Esophagus muscularis mucosa (tissue), 4 donors: Measurements from ENCODE around the gene CCDC201. TPM values are rescaled to one million over a fixed set of nuclear protein-coding genes. Genes with fewer than 3 reads are reported as not detected.
A peak's percentile ranks its signal among the peaks of the same experiment; 100 is the strongest.

Experiments used
- DNase-seq: peaks from one replicate; pipeline ENCODE4 v3.0.0-alpha.2; 2017; ENCODE audit errors: extremely low spot score
- H3K27ac ChIP-seq, 4 donors: fragments of 200-600 bp; sonication (generic); replicated peaks in 1 of 4; 1 replicate in 3 of 4; 2 replicates in 1 of 4; pipeline ENCODE4 v1.5.1; 2016 to 2019; ENCODE audit warnings: mild to moderate bottlenecking in 1 of 4
- H3K27me3 ChIP-seq, 4 donors: fragments of 200-600 bp; sonication (generic); one replicate each; pipeline versions ENCODE4 v1.5.1 to v1.6.0; 2016 to 2019
- H3K36me3 ChIP-seq, 4 donors: fragments of 200-600 bp; sonication (generic); one replicate each; pipeline ENCODE4 v1.5.1; 2016 to 2019
- H3K4me1 ChIP-seq, 4 donors: fragments of 200-600 bp; sonication (generic); one replicate each; pipeline ENCODE4 v1.5.1; 2016 to 2019
- H3K4me3 ChIP-seq, 4 donors: fragments of 200-600 bp; sonication (generic); 1 replicate in 2 of 4; 2 replicates in 2 of 4; pipeline ENCODE4 v1.5.1; 2016 to 2019; ENCODE audit warnings: mild to moderate bottlenecking in 4 of 4, moderate library complexity in 1 of 4
- H3K9me3 ChIP-seq, 4 donors: fragments of 200-600 bp; sonication (generic); 1 replicate in 3 of 4; 2 replicates in 1 of 4; pipeline ENCODE4 v1.5.1; 2016 to 2019
- EP300 ChIP-seq: sonication (generic); formaldehyde crosslinking; IDR thresholded peaks from one replicate; pipeline ENCODE4 v1.6.1; 2017; ENCODE audit warnings: antibody characterized with exemption
- POLR2A ChIP-seq: fragments of 450-650 bp; IDR thresholded peaks from one replicate; pipeline ENCODE4 v1.6.1; 2017; ENCODE audit warnings: antibody characterized with exemption, moderate library complexity, mild to moderate bottlenecking, low read depth
- POLR2AphosphoS5 ChIP-seq, 2 donors: sonication (generic); formaldehyde crosslinking; IDR thresholded peaks; one replicate each; pipeline ENCODE4 v1.6.1; 2017; ENCODE audit warnings: antibody characterized with exemption in 2 of 2
- WGBS: methylation state at CpG from one replicate; pipeline ENCODE4 v1.1.5; 2018; 5-methylcytosine and 5-hydroxymethylcytosine counted together
- intact Hi-C: fragments of 100-400 bp; cut with DNase I; formaldehyde crosslinking; loops from one replicate; pipeline ENCODE4 v1.15.1; 2023
- total RNA-seq, 4 donors: library from RNA; depleted of rRNA; stranded (reverse); fragments of >200 nt; gene quantifications; one replicate each; pipeline versions ENCODE4 v1.1.0 to v1.2.1, GENCODE V29; 2016
- TF ChIP-seq, protein P1 (sequence below), 3 experiments: fragments of 200-600 bp in 2 of 3; fragments of 450-650 bp in 1 of 3; sonication (generic) in 2 of 3; IDR thresholded peaks; one replicate each; pipeline ENCODE4 v1.5.1; 2017 to 2019; ENCODE audit warnings: antibody characterized with exemption in 3 of 3, mild to moderate bottlenecking in 2 of 3, moderate library complexity in 1 of 3

CCDC201 gene
- total RNA-seq, 4 donors from 2014 or later: not detected

DNA sequence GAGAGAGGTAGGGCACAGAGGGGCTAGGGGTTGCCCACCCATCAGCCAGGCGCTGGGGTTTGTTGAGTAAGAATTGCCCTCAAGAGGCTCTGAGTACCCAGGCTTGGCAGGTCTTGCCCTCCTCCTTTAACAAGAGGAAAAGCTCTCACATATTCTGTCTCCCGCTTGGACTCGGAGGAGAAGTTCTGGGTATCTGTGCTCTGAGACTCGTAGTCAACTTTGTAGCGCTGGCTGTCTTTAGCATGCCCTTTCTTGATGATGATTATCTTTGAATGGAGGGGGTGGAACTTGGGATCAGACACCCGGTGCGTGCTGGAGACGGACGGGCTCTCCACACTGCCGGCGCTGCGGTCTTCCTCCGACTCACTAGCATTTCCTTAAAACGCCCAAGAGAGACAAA lies 44.2 kb upstream of the CCDC201 start:
- Histone ChIP-seq H3K9me3 (no peaks in the 10 kb centered on the region), H3K36me3 (peaks cover 0 to 41% (median 3%) of the 10 kb centered on the region in 4 donors), H3K4me3 (no peak overlapping the region), H3K4me1 (peaks cover 24 to 40% (median 36%) of the 10 kb centered on the region in 4 donors), H3K27ac (no peak overlapping the region), H3K27me3 (peaks cover 0 to 68% (median 19%) of the 10 kb centered on the region in 4 donors)
- intact Hi-C loops: loop anchor here (2.0 to 5.0 kb wide), 3 partner anchors 435 to 1335 kb away; no protein-coding TSS in a partner anchor
- no peak for DNase-seq
- TF ChIP-seq EP300: no peak
- TF ChIP-seq, protein P1, sequence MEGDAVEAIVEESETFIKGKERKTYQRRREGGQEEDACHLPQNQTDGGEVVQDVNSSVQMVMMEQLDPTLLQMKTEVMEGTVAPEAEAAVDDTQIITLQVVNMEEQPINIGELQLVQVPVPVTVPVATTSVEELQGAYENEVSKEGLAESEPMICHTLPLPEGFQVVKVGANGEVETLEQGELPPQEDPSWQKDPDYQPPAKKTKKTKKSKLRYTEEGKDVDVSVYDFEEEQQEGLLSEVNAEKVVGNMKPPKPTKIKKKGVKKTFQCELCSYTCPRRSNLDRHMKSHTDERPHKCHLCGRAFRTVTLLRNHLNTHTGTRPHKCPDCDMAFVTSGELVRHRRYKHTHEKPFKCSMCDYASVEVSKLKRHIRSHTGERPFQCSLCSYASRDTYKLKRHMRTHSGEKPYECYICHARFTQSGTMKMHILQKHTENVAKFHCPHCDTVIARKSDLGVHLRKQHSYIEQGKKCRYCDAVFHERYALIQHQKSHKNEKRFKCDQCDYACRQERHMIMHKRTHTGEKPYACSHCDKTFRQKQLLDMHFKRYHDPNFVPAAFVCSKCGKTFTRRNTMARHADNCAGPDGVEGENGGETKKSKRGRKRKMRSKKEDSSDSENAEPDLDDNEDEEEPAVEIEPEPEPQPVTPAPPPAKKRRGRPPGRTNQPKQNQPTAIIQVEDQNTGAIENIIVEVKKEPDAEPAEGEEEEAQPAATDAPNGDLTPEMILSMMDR (IDR thresholded peaks at IDR 0.05): no peak
- no peak for TF ChIP-seq POLR2A
- TF ChIP-seq POLR2AphosphoS5 (IDR thresholded peaks at IDR 0.05): no peak
- WGBS: 76% methylated on average over 12 of the region's 14 CpGs

DNA sequence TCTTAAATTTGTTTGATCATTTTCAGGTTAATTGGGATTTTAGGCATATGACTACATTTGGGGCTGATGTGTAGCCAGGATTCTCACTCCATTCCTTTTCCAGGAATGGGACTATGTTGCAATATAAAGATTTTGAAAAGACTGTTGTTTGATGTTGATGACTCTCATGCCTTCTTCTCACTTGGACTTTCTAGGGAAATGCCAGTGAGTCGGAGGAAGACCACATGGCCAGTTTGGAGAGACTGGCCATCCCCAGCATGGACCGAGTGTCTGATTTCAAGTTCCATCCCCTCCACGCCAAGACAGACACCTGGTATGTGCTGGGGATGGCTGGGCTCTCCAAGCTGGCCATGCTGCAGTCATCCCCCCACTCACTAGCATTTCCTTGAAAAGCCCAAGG lies 42.7 kb upstream of the CCDC201 start:
- H3K27me3 ChIP-seq: peaks cover 0 to 53% (median 13%) of the 10 kb centered on the region in 4 donors
- no peaks in the 10 kb centered on the region for H3K9me3 ChIP-seq
- no peak overlapping the region for H3K4me3 ChIP-seq
- 97% methylated on average over 3 of the region's 3 CpGs for WGBS
- TF ChIP-seq POLR2A (no peak), EP300 (no peak), POLR2AphosphoS5 (IDR thresholded peaks at IDR 0.05) (no peak)
- TF ChIP-seq, protein P1 (IDR thresholded peaks at IDR 0.05): no peak
- no peak overlapping the region for H3K27ac ChIP-seq
- H3K36me3 ChIP-seq: peaks cover 0 to 41% (median 3%) of the 10 kb centered on the region in 4 donors
- peaks cover 15 to 25% (median 22%) of the 10 kb centered on the region in 4 donors for H3K4me1 ChIP-seq
- intact Hi-C loops: loop anchor here (2.0 to 5.0 kb wide), 3 partner anchors 437 to 1337 kb away; no protein-coding TSS in a partner anchor
- DNase-seq: no peak

DNA sequence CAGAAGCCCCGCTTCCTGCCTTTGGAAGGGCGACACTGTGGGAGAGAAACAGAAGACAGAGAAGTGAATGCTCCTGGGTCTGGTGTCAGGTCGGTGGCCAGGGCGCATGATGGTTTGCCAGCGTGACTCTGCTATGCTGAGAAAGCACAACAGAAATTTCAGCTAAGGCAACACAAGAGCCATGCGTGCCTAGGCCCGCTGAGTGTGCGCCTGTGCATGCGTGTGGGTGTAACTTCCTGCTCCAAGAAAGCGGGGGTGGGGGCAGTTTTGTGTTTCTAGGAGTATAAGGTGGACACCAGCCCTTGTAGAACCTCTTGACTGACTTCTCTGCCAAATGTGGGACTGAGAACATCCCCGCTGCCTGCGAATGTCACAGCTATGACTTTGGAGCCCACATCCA lies 42.0 kb upstream of the CCDC201 start:
- Histone ChIP-seq H3K9me3 (no peaks in the 10 kb centered on the region), H3K4me1 (peaks cover 9 to 18% (median 15%) of the 10 kb centered on the region in 4 donors), H3K27me3 (peaks cover 0 to 46% (median 7%) of the 10 kb centered on the region in 4 donors), H3K36me3 (peaks cover 0 to 41% (median 3%) of the 10 kb centered on the region in 4 donors), H3K27ac (no peak overlapping the region), H3K4me3 (no peak overlapping the region)
- intact Hi-C loops: loop anchor here (5.0 kb wide), 2 partner anchors 437 to 1337 kb away; no protein-coding TSS in a partner anchor
- no peak for DNase-seq
- no peak for TF ChIP-seq POLR2AphosphoS5 (IDR thresholded peaks at IDR 0.05)
- TF ChIP-seq, protein P1 (IDR thresholded peaks at IDR 0.05): no peak
- no peak for TF ChIP-seq POLR2A
- no peak for TF ChIP-seq EP300
- WGBS: 96% methylated on average over 12 of the region's 12 CpGs

DNA sequence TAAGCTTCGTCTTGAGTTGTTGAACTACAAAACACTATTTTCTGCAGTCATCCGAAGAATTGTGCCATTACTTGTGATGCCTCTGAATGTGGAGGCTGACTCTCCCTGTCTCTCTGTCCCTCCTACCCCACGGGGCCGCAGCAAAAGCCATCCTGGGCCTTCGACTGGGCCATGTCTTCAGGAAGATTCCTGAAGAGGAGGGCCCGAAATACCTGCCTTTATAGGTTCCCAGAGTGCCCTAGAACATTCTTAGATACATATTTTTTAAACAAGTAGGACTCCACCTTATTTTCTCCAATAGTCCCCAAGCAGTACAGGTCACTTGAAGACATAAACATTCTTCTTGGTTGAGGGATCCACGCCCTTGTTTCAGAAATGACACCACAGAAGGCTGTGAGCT lies 40.1 kb upstream of the CCDC201 start:
- Histone ChIP-seq H3K9me3 (no peaks in the 10 kb centered on the region), H3K27ac (no peak overlapping the region), H3K4me3 (no peak overlapping the region), H3K27me3 (peaks cover 0 to 27% (median 0%) of the 10 kb centered on the region in 4 donors), H3K4me1 (peaks cover 4 to 6% (median 4%) of the 10 kb centered on the region in 4 donors), H3K36me3 (peaks cover 0 to 41% (median 3%) of the 10 kb centered on the region in 4 donors)
- DNase-seq: peak; percentile 90
- WGBS: 91% methylated on average over 7 of the region's 7 CpGs
- TF ChIP-seq POLR2AphosphoS5 (IDR thresholded peaks at IDR 0.05) (no peak), POLR2A (no peak), EP300 (no peak)
- TF ChIP-seq, protein P1 (IDR thresholded peaks at IDR 0.05): no peak
- intact Hi-C loops: no loop called here

DNA sequence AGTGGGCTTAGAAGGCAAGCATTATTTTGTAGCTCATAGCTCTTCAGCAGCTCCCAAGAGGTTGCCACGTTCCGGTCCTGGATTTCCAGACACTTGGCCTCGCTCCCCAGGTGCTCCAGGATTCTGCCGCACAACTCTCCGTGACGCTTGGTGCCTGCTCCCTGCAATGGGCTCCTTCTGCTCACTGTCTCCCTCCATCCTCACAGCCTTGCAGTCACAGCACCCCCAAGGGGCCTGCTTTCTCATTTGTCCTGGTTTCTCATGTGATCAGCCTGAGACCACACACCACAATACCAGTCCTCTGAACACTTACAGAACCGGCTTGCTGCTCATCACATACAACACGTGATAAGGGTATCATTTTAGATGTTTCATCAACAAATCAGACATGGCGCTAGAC lies 38.4 kb upstream of the CCDC201 start:
- Histone ChIP-seq H3K4me1 (no peaks in the 10 kb centered on the region), H3K27me3 (peaks cover 0 to 11% (median 0%) of the 10 kb centered on the region in 4 donors), H3K4me3 (no peak overlapping the region), H3K36me3 (peaks cover 0 to 31% (median 3%) of the 10 kb centered on the region in 4 donors), H3K27ac (no peak overlapping the region), H3K9me3 (no peaks in the 10 kb centered on the region)
- 87% methylated on average over 9 of the region's 9 CpGs for WGBS
- TF ChIP-seq, protein P1 (IDR thresholded peaks at IDR 0.05): no peak
- TF ChIP-seq POLR2A (no peak), POLR2AphosphoS5 (IDR thresholded peaks at IDR 0.05) (no peak), EP300 (no peak)
- intact Hi-C loops: no loop called here
- DNase-seq: peak; percentile 68
